B cell (primary cell): ENCODE measurements around the gene PIP4K2A. TPM values are rescaled to one million over a fixed set of nuclear protein-coding genes. Genes with fewer than 3 reads are reported as not detected.

ENCODE experiments used
- ATAC-seq: fragments of 200-7000 bp; cut with Tn5 transposase; one replicate; pipeline ENCODE4 v1.10.0; 2021; ENCODE audit warnings: low read depth, mild to moderate bottlenecking, moderate number of reproducible peaks, moderate library complexity
- CTCF ChIA-PET: fragments of 350-600 bp; sonication (Branson Sonifier 250); formaldehyde crosslinking; loops from one replicate; lab custom pipeline; 2021; ENCODE audit warnings: antibody characterized with exemption, inconsistent platforms; lab: Charles Lee
- POLR2A ChIA-PET: fragments of 350-600 bp; sonication (Branson Sonifier 250); formaldehyde crosslinking; loops from one replicate; lab custom pipeline; 2021; ENCODE audit warnings: antibody characterized with exemption; lab: Charles Lee
- DNase-seq: peaks from one replicate; pipeline ENCODE4 v3.0.0; 2013
- H2AFZ ChIP-seq: 2 replicates; pipeline ENCODE4 v1.6.1; 2012; ENCODE audit warnings: mild to moderate bottlenecking, low read depth, low read length; ENCODE audit not compliant: insufficient read depth, poor library complexity, severe bottlenecking
- H3K27ac ChIP-seq, 2 donors: 1 replicate in 1 of 2; 2 replicates in 1 of 2; pipeline ENCODE4 v1.5.1; 2012 to 2013; ENCODE audit warnings: low read length in 2 of 2, mild to moderate bottlenecking in 2 of 2, moderate library complexity in 1 of 2
- H3K27me3 ChIP-seq, 4 experiments: fragments of 200-600 bp in 1 of 4; sonication (generic) in 1 of 4; replicated peaks in 1 of 4; 1 replicate in 2 of 4; 2 replicates in 2 of 4; pipeline versions ENCODE4 v1.6.1 to v1.7.0; 2013 to 2016; ENCODE audit warnings: low read length in 3 of 4, mild to moderate bottlenecking in 2 of 4, mixed read lengths in 1 of 4, moderate library complexity in 1 of 4; ENCODE audit not compliant: insufficient read depth in 4 of 4, control insufficient read depth in 3 of 4; ENCODE audit errors: control extremely low read depth in 1 of 4
- H3K36me3 ChIP-seq, 2 experiments: replicated peaks in 1 of 2; 1 replicate in 1 of 2; 2 replicates in 1 of 2; pipeline versions ENCODE4 v1.6.1 to v1.7.1; 2013; ENCODE audit warnings: low read length in 1 of 2; ENCODE audit not compliant: insufficient read depth in 2 of 2, control insufficient read depth in 1 of 2; ENCODE audit errors: control extremely low read depth in 1 of 2, extremely low read depth in 1 of 2
- H3K4me1 ChIP-seq, 2 donors: fragments of 200-600 bp in 1 of 2; sonication (generic) in 1 of 2; 1 replicate in 1 of 2; 2 replicates in 1 of 2; pipeline versions ENCODE4 v1.5.1 to v1.6.1; 2013 to 2017; ENCODE audit warnings: low read length in 2 of 2; ENCODE audit not compliant: control insufficient read depth in 2 of 2, insufficient read depth in 2 of 2
- H3K4me2 ChIP-seq: replicated peaks from 2 replicates; pipeline ENCODE3; 2012; ENCODE audit warnings: mild to moderate bottlenecking, low read depth, low read length; ENCODE audit not compliant: poor library complexity, severe bottlenecking
- H3K4me3 ChIP-seq, 5 experiments: fragments of 200-600 bp in 1 of 5; sonication (generic) in 1 of 5; 1 replicate in 3 of 5; 2 replicates in 2 of 5; pipeline versions ENCODE4 v1.5.1 to v1.7.0; 2011 to 2016; ENCODE audit warnings: low read length in 4 of 5, mild to moderate bottlenecking in 4 of 5, low read depth in 2 of 5, control low read depth in 1 of 5, moderate library complexity in 1 of 5; ENCODE audit not compliant: insufficient read depth in 1 of 5; ENCODE audit errors: control extremely low read depth in 1 of 5, extremely low read depth in 1 of 5
- H3K79me2 ChIP-seq: fragments of 200-600 bp; sonication (generic); one replicate; pipeline ENCODE4 v1.6.0; 2016; ENCODE audit warnings: low read length; ENCODE audit not compliant: control insufficient read depth, insufficient read depth
- H3K9ac ChIP-seq: fragments of 200-600 bp; sonication (generic); 2 replicates; pipeline ENCODE4 v1.6.1; 2017; ENCODE audit warnings: mild to moderate bottlenecking, low read length, moderate library complexity
- H3K9me3 ChIP-seq, 3 donors: one replicate each; pipeline versions ENCODE4 v1.6.1 to v1.7.1; 2013; ENCODE audit warnings: low read length in 2 of 3; ENCODE audit not compliant: control insufficient read depth in 2 of 3, insufficient read depth in 1 of 3; ENCODE audit errors: control extremely low read depth in 1 of 3
- H4K20me1 ChIP-seq: 2 replicates; pipeline ENCODE4 v1.6.0; 2012; ENCODE audit warnings: mild to moderate bottlenecking, low read length; ENCODE audit not compliant: insufficient read depth, control insufficient read depth, poor library complexity, severe bottlenecking
- H3K27ac Mint-ChIP-seq: one replicate; pipeline ENCODE4 v1.8.0; 2021; ENCODE audit warnings: mixed read lengths
- H3K27me3 Mint-ChIP-seq: one replicate; pipeline ENCODE4 v1.8.0; 2021; ENCODE audit warnings: mixed read lengths
- H3K4me1 Mint-ChIP-seq: one replicate; pipeline ENCODE4 v1.8.0; 2021; ENCODE audit warnings: mixed read lengths
- H3K4me3 Mint-ChIP-seq: one replicate; pipeline ENCODE4 v1.8.0; 2021; ENCODE audit warnings: mixed read lengths
- H3K9me3 Mint-ChIP-seq: one replicate; pipeline ENCODE4 v1.8.0; 2022; ENCODE audit warnings: mixed read lengths; ENCODE audit not compliant: insufficient read depth
- EZH2 ChIP-seq: IDR thresholded peaks from 2 replicates; pipeline ENCODE4 v1.6.1; 2012; ENCODE audit warnings: borderline replicate concordance, low read depth, mild to moderate bottlenecking, moderate library complexity, low read length; ENCODE audit not compliant: insufficient read depth, poor library complexity, severe bottlenecking
- WGBS: methylation state at CpG from one replicate; pipeline ENCODE4 v1.1.5; 2013; ENCODE audit warnings: missing lambda C conversion rate; ENCODE audit not compliant: insufficient coverage; 5-methylcytosine and 5-hydroxymethylcytosine counted together
- intact Hi-C: fragments of 100-400 bp; cut with micrococcal nuclease; formaldehyde crosslinking; loops from one replicate; pipeline ENCODE4 v1.10.0; 2022
- polyA plus RNA-seq: library from polyadenylated mRNA; depleted of rRNA; stranded (reverse); fragments of >200 nt; gene quantifications from 2 replicates; pipeline ENCODE4 v1.2.3, GENCODE V29; 2012
- total RNA-seq, 2 donors: library from RNA; stranded (reverse); fragments of 120-200 nt in 1 of 2; gene quantifications; 1 replicate in 1 of 2; 2 replicates in 1 of 2; pipeline versions ENCODE4 v1.2.3 to v1.2.4, GENCODE V29; 2013 to 2022
- TF ChIP-seq, protein P1 (sequence below): fragments of 200-600 bp; IDR thresholded peaks from one replicate; pipeline ENCODE4 v1.8.0; 2022; ENCODE audit warnings: antibody characterized with exemption, mild to moderate bottlenecking

Gene PIP4K2A
- total and polyA plus RNA-seq, 2 donors (not counting 1 experiment from before 2014, with no cell fraction given) = 21.8 to 103 TPM

DNA sequence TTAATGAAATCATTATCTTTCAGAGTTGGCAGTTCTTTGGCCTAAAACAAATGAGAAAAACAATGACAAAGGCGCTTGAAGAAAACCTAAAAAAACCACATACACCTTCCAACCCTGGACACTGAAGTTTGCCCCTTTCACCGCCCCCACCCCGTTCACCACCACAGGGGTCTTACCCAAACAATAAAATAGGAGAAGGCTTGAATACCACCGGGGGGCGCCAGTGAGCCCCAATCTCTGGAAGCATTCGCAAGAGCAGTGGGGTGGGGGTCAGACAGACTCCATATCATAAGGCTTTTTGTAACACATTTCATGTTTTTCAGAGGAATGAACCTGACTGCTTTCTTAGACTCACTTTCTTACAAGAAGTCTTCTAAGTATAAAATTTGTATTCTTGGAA is 163.6 kb downstream of the PIP4K2A start:
- H3K9me3 ChIP-seq = no peaks in the 10 kb centered on the region
- Mint-ChIP-seq H3K9me3 (no peaks in the 10 kb centered on the region), H3K4me3 (no peak overlapping the region), H3K27me3 (no peaks in the 10 kb centered on the region), H3K27ac (no peak overlapping the region), H3K4me1 (peaks cover 5% of the 10 kb centered on the region)
- H3K9ac ChIP-seq = no peak overlapping the region
- peaks cover 12 to 57% of the 10 kb centered on the region in 2 experiments for H3K36me3 ChIP-seq
- DNase-seq (peak; percentile 72), ATAC-seq (peak; percentile 49)
- WGBS = 89% methylated on average over 1 of the region's 6 CpGs
- no peaks in the 10 kb centered on the region for H3K4me1 ChIP-seq
- H3K79me2 ChIP-seq = no peaks in the 10 kb centered on the region
- intact Hi-C loops = loop anchor here (1.0 to 2.0 kb wide), 3 partner anchors 439 to 558 kb away; no protein-coding TSS in a partner anchor
- ChIA-PET CTCF (interaction anchor here (0.7 to 2.6 kb wide), 5 partner anchors 113 to 628 kb away, joined by 3 to 25 read pairs (median 3); no protein-coding TSS in a partner anchor), POLR2A (no interaction called here)
- no peak overlapping the region for H3K27ac ChIP-seq
- no peaks in the 10 kb centered on the region for H4K20me1 ChIP-seq
- TF ChIP-seq EZH2 = no peak
- TF ChIP-seq, protein P1, sequence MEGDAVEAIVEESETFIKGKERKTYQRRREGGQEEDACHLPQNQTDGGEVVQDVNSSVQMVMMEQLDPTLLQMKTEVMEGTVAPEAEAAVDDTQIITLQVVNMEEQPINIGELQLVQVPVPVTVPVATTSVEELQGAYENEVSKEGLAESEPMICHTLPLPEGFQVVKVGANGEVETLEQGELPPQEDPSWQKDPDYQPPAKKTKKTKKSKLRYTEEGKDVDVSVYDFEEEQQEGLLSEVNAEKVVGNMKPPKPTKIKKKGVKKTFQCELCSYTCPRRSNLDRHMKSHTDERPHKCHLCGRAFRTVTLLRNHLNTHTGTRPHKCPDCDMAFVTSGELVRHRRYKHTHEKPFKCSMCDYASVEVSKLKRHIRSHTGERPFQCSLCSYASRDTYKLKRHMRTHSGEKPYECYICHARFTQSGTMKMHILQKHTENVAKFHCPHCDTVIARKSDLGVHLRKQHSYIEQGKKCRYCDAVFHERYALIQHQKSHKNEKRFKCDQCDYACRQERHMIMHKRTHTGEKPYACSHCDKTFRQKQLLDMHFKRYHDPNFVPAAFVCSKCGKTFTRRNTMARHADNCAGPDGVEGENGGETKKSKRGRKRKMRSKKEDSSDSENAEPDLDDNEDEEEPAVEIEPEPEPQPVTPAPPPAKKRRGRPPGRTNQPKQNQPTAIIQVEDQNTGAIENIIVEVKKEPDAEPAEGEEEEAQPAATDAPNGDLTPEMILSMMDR = peak; percentile 84
- no peak overlapping the region for H3K4me2 ChIP-seq
- H2AFZ ChIP-seq = no peak overlapping the region
- H3K4me3 ChIP-seq = no peak overlapping the region
- no peaks in the 10 kb centered on the region for H3K27me3 ChIP-seq

GRCh38 chr10:22548344-22548743 is 166.0 kb downstream of the PIP4K2A start:
- Mint-ChIP-seq H3K4me1 (peaks cover 6% of the 10 kb centered on the region), H3K9me3 (no peaks in the 10 kb centered on the region), H3K27me3 (no peaks in the 10 kb centered on the region), H3K4me3 (no peak overlapping the region), H3K27ac (no peak overlapping the region)
- Histone ChIP-seq H3K9ac (no peak overlapping the region), H3K9me3 (no peaks in the 10 kb centered on the region), H3K36me3 (peaks cover 12 to 66% of the 10 kb centered on the region in 2 experiments), H3K4me3 (no peak overlapping the region), H3K27me3 (no peaks in the 10 kb centered on the region), H3K4me2 (no peak overlapping the region), H3K79me2 (peaks cover 3% of the 10 kb centered on the region), H3K27ac (no peak overlapping the region), H2AFZ (no peak overlapping the region), H4K20me1 (peaks cover 3% of the 10 kb centered on the region), H3K4me1 (no peaks in the 10 kb centered on the region)
- intact Hi-C loops = no loop called here
- WGBS = 83% methylated on average over 1 of the region's 1 CpG
- CTCF ChIA-PET = interaction anchor here (2.4 kb wide), 1 partner anchor 441 kb away, joined by 12 read pairs; no protein-coding TSS in a partner anchor
- DNase-seq (no peak), ATAC-seq (no peak)
- no peak for TF ChIP-seq EZH2
- TF ChIP-seq, protein P1 = no peak
- POLR2A ChIA-PET = no interaction called here
